Small intestine (tissue), 7 donors: ENCODE measurements around the gene ADARB2. TPM values are rescaled to one million over a fixed set of nuclear protein-coding genes. Genes with fewer than 3 reads are reported as not detected.
"Not testable (repeated sequence)": the region's sequence is repeated elsewhere in the genome, so short reads cannot be mapped to it uniquely, and the experiment has no call there.

Source experiments
- DNase-seq, 2 donors: peaks; one replicate each; pipeline versions ENCODE4 v3.0.0 to v3.0.0-alpha.2; 2013
- FAIRE-seq: peaks from 2 replicates; lab custom pipeline; 2012; peaks lifted over from hg19 to GRCh38; lab: Jason Lieb, UNC
- H3K27ac ChIP-seq, 3 donors: one replicate each; pipeline ENCODE4 v1.5.1; 2013; ENCODE audit warnings: low read length in 2 of 3, mild to moderate bottlenecking in 2 of 3, control low read depth in 1 of 3, inconsistent platforms in 1 of 3, low read depth in 1 of 3, moderate library complexity in 1 of 3
- H3K27me3 ChIP-seq, 3 donors: one replicate each; pipeline ENCODE4 v1.6.1; 2013; ENCODE audit warnings: low read length in 3 of 3, inconsistent platforms in 1 of 3; ENCODE audit not compliant: control insufficient read depth in 3 of 3, insufficient read depth in 3 of 3
- H3K36me3 ChIP-seq, 3 donors: one replicate each; pipeline ENCODE4 v1.6.1; 2013; ENCODE audit warnings: low read length in 3 of 3, inconsistent platforms in 1 of 3, low read depth in 1 of 3, mild to moderate bottlenecking in 1 of 3, moderate library complexity in 1 of 3; ENCODE audit not compliant: control insufficient read depth in 3 of 3, insufficient read depth in 2 of 3
- H3K4me1 ChIP-seq, 3 donors: one replicate each; pipeline ENCODE4 v1.6.1; 2013; ENCODE audit warnings: low read length in 2 of 3, inconsistent platforms in 1 of 3, low read depth in 1 of 3, mild to moderate bottlenecking in 1 of 3, moderate library complexity in 1 of 3; ENCODE audit not compliant: control insufficient read depth in 3 of 3, insufficient read depth in 2 of 3
- H3K4me3 ChIP-seq, 3 donors: one replicate each; pipeline ENCODE4 v1.5.1; 2013; ENCODE audit warnings: low read length in 3 of 3, control low read depth in 1 of 3, inconsistent platforms in 1 of 3, low read depth in 1 of 3, mild to moderate bottlenecking in 1 of 3, moderate library complexity in 1 of 3
- H3K9me3 ChIP-seq, 2 donors: one replicate each; pipeline ENCODE4 v1.6.1; 2013; ENCODE audit warnings: low read depth in 1 of 2, low read length in 1 of 2; ENCODE audit not compliant: control insufficient read depth in 2 of 2, insufficient read depth in 1 of 2
- WGBS, 3 donors: extraction: QIAGEN DNeasy Blood & Tissue Kit; methylation state at CpG; one replicate each; pipeline ENCODE4 v1.1.7; 2013; 5-methylcytosine and 5-hydroxymethylcytosine counted together
- polyA plus RNA-seq, 4 donors: library from polyadenylated mRNA; stranded (reverse) in 3 of 4; unstranded in 1 of 4; fragments of 200-250 nt in 3 of 4; fragments of 120-200 nt in 1 of 4; gene quantifications; one replicate each; pipeline versions ENCODE4 v1.2.1 to v1.2.3, GENCODE V29; 2013
- donor health status: healthy with polysubstance abuse.
- donor health status: control.
- donor health status: control.
- donor health status: Bipolar disorder and iron deficiency.
- donor health status: healthy.

ADARB2 gene
- polyA plus RNA-seq, 4 donors, result 0.35 to 1.8 (median 0.94) TPM

DNA sequence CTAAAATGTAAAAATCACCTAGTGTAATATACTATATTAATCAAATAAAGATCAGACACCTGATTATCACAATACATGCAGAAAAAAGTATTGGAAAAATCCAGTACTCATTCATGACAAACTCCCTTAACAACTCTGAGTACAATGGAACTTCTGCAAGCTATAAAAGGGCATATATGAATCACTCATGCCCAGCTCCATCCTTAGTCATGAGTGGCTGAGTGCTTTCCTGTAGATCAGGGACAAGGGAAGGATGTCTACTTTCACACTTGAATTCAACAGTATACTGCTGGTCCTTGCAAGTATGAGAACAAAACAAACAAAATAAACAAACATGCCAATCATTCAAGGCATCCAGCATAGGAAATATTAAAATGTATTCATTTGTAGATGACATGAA, 116.5 kb downstream of the ADARB2 start:
- H3K27me3 ChIP-seq, result peaks cover 0 to 4% (median 2%) of the 10 kb centered on the region in 3 donors
- no peak overlapping the region for H3K4me3 ChIP-seq
- H3K27ac ChIP-seq, result no peak overlapping the region
- FAIRE-seq, result no peak
- no peaks in the 10 kb centered on the region for H3K36me3 ChIP-seq
- no peaks in the 10 kb centered on the region for H3K4me1 ChIP-seq
- peaks cover 0 to 3% of the 10 kb centered on the region in 2 donors for H3K9me3 ChIP-seq
- DNase-seq, result no peak

- not testable (repeated sequence) for FAIRE-seq, H3K9me3 ChIP-seq, H3K4me3 ChIP-seq, DNase-seq, H3K36me3 ChIP-seq, H3K4me1 ChIP-seq, H3K27me3 ChIP-seq, H3K27ac ChIP-seq
- 30 to 43% (median 34%) methylated on average over 9 to 13 of the region's 13 CpGs for WGBS, 3 donors
Measured at GRCh38 chr10:1617376-1618317, 119.7 kb downstream of the ADARB2 start.

GRCh38 chr10:1616701-1617100, 120.6 kb downstream of the ADARB2 start:
- FAIRE-seq, H3K9me3 ChIP-seq, DNase-seq, H3K4me3 ChIP-seq, H3K27ac ChIP-seq, H3K36me3 ChIP-seq, H3K4me1 ChIP-seq: not testable (repeated sequence)
- peaks cover 0 to 11% (median 4%) of the 10 kb centered on the region in 3 donors for H3K27me3 ChIP-seq
- WGBS, 3 donors, result 57 to 77% (median 63%) methylated on average over 9 of the region's 9 CpGs

DNA sequence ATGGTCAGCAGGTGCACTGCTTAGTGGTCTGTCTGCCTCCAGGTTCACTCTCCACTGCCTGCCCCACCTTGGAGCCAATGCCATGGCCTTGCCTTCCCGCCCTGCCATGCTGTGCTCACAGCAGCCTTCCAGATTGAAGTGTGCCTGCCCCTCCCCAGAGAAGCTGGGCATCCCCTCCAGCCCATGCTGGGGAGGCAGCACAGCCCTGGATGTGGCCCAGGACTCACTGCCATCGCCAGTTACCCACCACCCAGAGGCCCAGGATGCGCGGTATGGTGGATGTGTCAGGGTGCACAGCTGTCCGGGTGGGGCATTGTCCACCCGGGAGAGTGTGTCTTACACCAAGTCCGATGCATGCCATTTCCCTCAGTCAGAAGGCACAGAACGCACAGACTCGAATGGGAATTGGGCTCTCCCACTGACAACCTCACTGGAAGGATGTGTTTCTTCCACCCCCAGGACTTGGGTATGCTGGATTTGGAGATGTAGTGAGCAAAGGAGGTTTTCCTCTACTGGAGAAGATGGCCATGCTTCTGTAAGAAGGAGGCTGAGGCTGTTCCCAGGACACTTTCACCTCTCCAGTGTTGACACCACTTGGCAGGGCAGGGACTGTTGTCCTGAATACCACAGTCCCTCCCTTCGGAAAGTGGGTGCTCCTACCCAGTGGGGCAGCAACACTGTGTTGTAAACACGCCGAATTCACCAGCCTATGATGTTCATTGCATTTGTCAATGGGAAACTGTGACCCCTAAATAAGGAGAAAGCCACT, 122.0 kb downstream of the ADARB2 start:
- DNase-seq (no peak), FAIRE-seq (no peak)
- WGBS, 3 donors, result 81 to 89% (median 85%) methylated on average over 12 of the region's 12 CpGs
- Histone ChIP-seq H3K27me3 (peaks cover 0 to 11% (median 4%) of the 10 kb centered on the region in 3 donors), H3K9me3 (peaks cover 0 to 3% of the 10 kb centered on the region in 2 donors), H3K27ac (no peak overlapping the region), H3K4me3 (no peak overlapping the region), H3K36me3 (no peaks in the 10 kb centered on the region), H3K4me1 (peaks cover 0 to 2% (median 0%) of the 10 kb centered on the region in 3 donors)

DNA sequence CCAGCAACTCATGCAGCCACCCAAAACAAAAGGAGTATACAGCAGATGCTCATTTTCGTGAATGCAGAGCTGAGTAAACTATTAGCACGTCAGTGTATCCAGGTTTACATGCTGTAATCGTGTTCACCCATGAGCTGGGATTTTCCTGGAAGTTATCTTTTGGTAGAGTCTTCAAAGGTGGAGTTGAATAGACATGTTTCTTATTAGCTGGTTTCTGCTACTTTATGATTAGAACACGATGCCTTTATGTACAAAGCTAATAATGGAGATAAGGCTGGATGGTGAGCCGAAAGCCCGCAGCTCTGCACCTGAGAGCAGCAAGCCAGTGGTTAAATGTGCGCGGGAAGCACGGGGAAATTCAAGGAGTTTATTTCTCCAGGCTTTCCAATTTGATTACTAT, 123.8 kb downstream of the ADARB2 start:
- Histone ChIP-seq H3K4me3 (no peak overlapping the region), H3K27me3 (peaks cover 0 to 21% (median 10%) of the 10 kb centered on the region in 3 donors), H3K4me1 (peaks cover 0 to 2% (median 0%) of the 10 kb centered on the region in 3 donors), H3K36me3 (no peaks in the 10 kb centered on the region), H3K27ac (no peak overlapping the region), H3K9me3 (no peaks in the 10 kb centered on the region)
- WGBS, 3 donors, result 8 to 58% (median 44%) methylated on average over 9 of the region's 9 CpGs
- DNase-seq (no peak), FAIRE-seq (no peak)

DNA sequence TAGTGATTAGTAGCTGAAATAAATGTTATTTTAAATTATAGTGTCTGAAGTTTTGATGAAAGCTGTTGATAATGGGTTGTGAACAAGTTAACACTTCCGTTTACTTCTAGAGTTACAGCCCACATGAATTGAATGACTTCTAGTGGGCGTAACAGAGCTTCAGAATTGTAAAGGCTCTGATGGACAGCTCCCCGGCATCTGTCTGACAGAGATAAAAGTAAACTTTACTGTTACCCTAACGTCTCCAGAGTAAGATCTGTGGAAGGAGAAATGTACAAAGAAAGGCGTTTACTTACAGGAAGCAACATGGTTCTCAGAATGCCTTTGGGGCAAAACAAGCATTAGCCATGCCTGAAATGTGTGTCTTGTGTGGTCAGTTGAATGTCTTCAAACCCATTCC, 124.4 kb downstream of the ADARB2 start:
- peaks cover 0 to 2% (median 0%) of the 10 kb centered on the region in 3 donors for H3K4me1 ChIP-seq
- H3K36me3 ChIP-seq, result no peaks in the 10 kb centered on the region
- peaks cover 0 to 21% (median 10%) of the 10 kb centered on the region in 3 donors for H3K27me3 ChIP-seq
- WGBS, 3 donors, result 8 to 33% (median 18%) methylated on average over 5 of the region's 5 CpGs
- no peaks in the 10 kb centered on the region for H3K9me3 ChIP-seq
- no peak overlapping the region for H3K27ac ChIP-seq
- H3K4me3 ChIP-seq, result no peak overlapping the region
- FAIRE-seq (no peak), DNase-seq (peak in 1 of 2 donors; percentile 2)

GRCh38 chr10:1611936-1612550, 125.3 kb downstream of the ADARB2 start:
- H3K9me3 ChIP-seq, result no peaks in the 10 kb centered on the region
- no peak overlapping the region for H3K4me3 ChIP-seq
- H3K27ac ChIP-seq, result no peak overlapping the region
- DNase-seq, result no peak
- no peak for FAIRE-seq
- 52 to 71% (median 57%) methylated on average over 21 of the region's 21 CpGs for WGBS, 3 donors
- no peaks in the 10 kb centered on the region for H3K36me3 ChIP-seq
- peaks cover 0 to 2% (median 0%) of the 10 kb centered on the region in 3 donors for H3K4me1 ChIP-seq
- peaks cover 0 to 21% (median 10%) of the 10 kb centered on the region in 3 donors for H3K27me3 ChIP-seq
